Measurements from ENCODE around the gene LMBRD2. TPM values are rescaled to one million over a fixed set of nuclear protein-coding genes. Genes with fewer than 3 reads are reported as not detected.

LMBRD2 gene
- total RNA-seq, 1 donor from 2014 or later: 12.1 TPM

GRCh38 chr5:36160617-36161016 is 8.9 kb upstream of the LMBRD2 start:
- intact Hi-C loops (cut with micrococcal nuclease): no loop called here
- H3K36me3 ChIP-seq: peaks cover 67% of the 10 kb centered on the region

GRCh38 chr5:36158144-36158543 is 6.5 kb upstream of the LMBRD2 start:
- no peak for DNase-seq
- Histone ChIP-seq H3K36me3 (peaks cover 59% of the 10 kb centered on the region), H3K9me3 (replicated peaks) (no peaks in the 10 kb centered on the region), H3K4me3 (no peak overlapping the region), H3K27ac (replicated peaks) (no peak overlapping the region), H3K4me1 (peaks cover 42% of the 10 kb centered on the region), H3K27me3 (ENCODE audit: low read depth) (no peaks in the 10 kb centered on the region)
- intact Hi-C loops (cut with micrococcal nuclease): no loop called here
- TF ChIP-seq, protein P1, sequence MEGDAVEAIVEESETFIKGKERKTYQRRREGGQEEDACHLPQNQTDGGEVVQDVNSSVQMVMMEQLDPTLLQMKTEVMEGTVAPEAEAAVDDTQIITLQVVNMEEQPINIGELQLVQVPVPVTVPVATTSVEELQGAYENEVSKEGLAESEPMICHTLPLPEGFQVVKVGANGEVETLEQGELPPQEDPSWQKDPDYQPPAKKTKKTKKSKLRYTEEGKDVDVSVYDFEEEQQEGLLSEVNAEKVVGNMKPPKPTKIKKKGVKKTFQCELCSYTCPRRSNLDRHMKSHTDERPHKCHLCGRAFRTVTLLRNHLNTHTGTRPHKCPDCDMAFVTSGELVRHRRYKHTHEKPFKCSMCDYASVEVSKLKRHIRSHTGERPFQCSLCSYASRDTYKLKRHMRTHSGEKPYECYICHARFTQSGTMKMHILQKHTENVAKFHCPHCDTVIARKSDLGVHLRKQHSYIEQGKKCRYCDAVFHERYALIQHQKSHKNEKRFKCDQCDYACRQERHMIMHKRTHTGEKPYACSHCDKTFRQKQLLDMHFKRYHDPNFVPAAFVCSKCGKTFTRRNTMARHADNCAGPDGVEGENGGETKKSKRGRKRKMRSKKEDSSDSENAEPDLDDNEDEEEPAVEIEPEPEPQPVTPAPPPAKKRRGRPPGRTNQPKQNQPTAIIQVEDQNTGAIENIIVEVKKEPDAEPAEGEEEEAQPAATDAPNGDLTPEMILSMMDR (IDR thresholded peaks at IDR 0.05; ENCODE audit: borderline replicate concordance): no peak

More at GRCh38 chr5:36160617-36161016, 8.9 kb upstream of the LMBRD2 start:
- H3K4me3 ChIP-seq: no peak overlapping the region
- no peaks in the 10 kb centered on the region for H3K27me3 ChIP-seq (ENCODE audit: low read depth)
- DNase-seq: no peak
- H3K27ac ChIP-seq (replicated peaks): no peak overlapping the region
- TF ChIP-seq, protein P1 (IDR thresholded peaks at IDR 0.05; ENCODE audit: borderline replicate concordance): no peak
- no peaks in the 10 kb centered on the region for H3K9me3 ChIP-seq (replicated peaks)
- peaks cover 29% of the 10 kb centered on the region for H3K4me1 ChIP-seq

- Histone ChIP-seq H3K36me3 (peaks cover 44% of the 10 kb centered on the region), H3K4me1 (peaks cover 55% of the 10 kb centered on the region), H3K4me3 (no peak overlapping the region), H3K27ac (replicated peaks) (no peak overlapping the region), H3K27me3 (ENCODE audit: low read depth) (no peaks in the 10 kb centered on the region), H3K9me3 (replicated peaks) (no peaks in the 10 kb centered on the region)
- DNase-seq: no peak
- TF ChIP-seq, protein P1 (IDR thresholded peaks at IDR 0.05; ENCODE audit: borderline replicate concordance): no peak
- intact Hi-C loops (cut with micrococcal nuclease): no loop called here
Measured at GRCh38 chr5:36156619-36157018, 4.9 kb upstream of the LMBRD2 start.

DNA sequence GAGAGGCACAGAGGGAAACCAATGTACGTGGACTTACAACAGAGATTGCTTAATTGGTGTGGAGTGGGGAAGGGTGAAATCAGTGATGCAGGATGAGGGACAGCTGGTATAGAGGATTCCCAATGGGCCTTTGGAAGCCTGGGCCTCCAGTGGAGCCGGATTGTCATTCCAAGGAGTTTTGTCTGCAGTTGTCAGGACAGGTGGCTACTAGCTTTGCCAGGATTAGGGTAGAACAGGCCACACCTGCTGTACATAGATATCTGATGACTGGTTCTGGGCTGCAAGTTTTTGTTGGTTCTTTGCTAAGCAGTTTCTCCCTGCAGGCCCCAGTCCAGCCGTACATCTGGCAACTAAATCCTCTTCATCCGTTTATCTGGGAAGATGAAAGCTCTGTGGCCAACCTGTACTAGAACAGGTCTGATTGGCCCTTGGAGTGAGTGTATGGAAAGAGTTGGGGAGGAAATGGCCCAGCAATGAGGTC is 4.5 kb upstream of the LMBRD2 start:
- intact Hi-C loops (cut with micrococcal nuclease): no loop called here
- no peak overlapping the region for H3K27ac ChIP-seq (replicated peaks)
- no peak for DNase-seq
- TF ChIP-seq, protein P1 (IDR thresholded peaks at IDR 0.05; ENCODE audit: borderline replicate concordance): no peak
- H3K9me3 ChIP-seq (replicated peaks): no peaks in the 10 kb centered on the region
- H3K4me3 ChIP-seq: no peak overlapping the region
- H3K36me3 ChIP-seq: peaks cover 42% of the 10 kb centered on the region
- no peaks in the 10 kb centered on the region for H3K27me3 ChIP-seq (ENCODE audit: low read depth)
- H3K4me1 ChIP-seq: peaks cover 59% of the 10 kb centered on the region

DNA sequence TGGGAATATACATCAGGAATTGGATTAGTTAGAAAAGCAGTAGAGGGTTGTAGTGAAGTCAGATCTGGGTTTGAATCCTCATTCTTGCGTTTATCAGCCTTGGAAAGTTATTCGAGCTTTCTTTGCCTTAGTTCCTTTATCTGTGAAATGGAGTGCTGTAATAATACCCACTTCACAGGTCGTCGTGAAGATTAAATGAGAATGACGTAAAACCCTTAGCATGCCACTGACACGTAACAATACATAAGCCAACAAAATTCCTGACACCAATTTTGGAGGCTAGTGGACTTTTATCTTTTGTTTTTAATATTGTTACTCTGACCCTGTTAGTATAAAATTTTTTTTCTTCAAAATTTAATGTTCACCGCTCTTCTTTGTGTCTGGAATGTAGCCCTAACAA is 3.6 kb upstream of the LMBRD2 start:
- Histone ChIP-seq H3K27ac (replicated peaks) (no peak overlapping the region), H3K36me3 (peaks cover 42% of the 10 kb centered on the region), H3K4me3 (no peak overlapping the region), H3K4me1 (peaks cover 68% of the 10 kb centered on the region), H3K27me3 (ENCODE audit: low read depth) (no peaks in the 10 kb centered on the region), H3K9me3 (replicated peaks) (no peaks in the 10 kb centered on the region)
- DNase-seq: no peak
- TF ChIP-seq, protein P1 (IDR thresholded peaks at IDR 0.05; ENCODE audit: borderline replicate concordance): no peak
- intact Hi-C loops (cut with micrococcal nuclease): no loop called here
